CD4-positive, alpha-beta T cell treated with Interleukin-6 at 100 ng/mL for 8 hours (primary cell): Measurements from ENCODE around the gene DHX58.
A peak's percentile ranks its signal among the peaks of the same experiment; 100 is the strongest.
"Not testable (repeated sequence)": the region's sequence is repeated elsewhere in the genome, so short reads cannot be mapped to it uniquely, and the experiment has no call there.

Source experiments
- DNase-seq: peaks from one replicate; pipeline ENCODE4 v3.0.0-alpha.2; 2020; ENCODE audit warnings: mixed read lengths, low spot score

DHX58 gene

GRCh38 chr17:42112552-42113176 lies at the start of gene DHX58:
Gene DHX58 (minus strand): TSS chr17:42112714. CDS start chr17:42111892, 822 bp downstream.
- peak; percentile 84 for DNase-seq

GRCh38 chr17:42160531-42160910 lies 48.0 kb upstream of the DHX58 start:
- no peak for DNase-seq

GRCh38 chr17:42159796-42160530 lies 47.4 kb upstream of the DHX58 start:
- no peak for DNase-seq

GRCh38 chr17:42155614-42156045 lies 43.1 kb upstream of the DHX58 start:
- no peak for DNase-seq

- DNase-seq = no peak
Measured at GRCh38 chr17:42153919-42154742, 41.6 kb upstream of the DHX58 start.

- DNase-seq = no peak
Measured at GRCh38 chr17:42146911-42147607, 34.5 kb upstream of the DHX58 start.

GRCh38 chr17:42143138-42143537 lies 30.6 kb upstream of the DHX58 start:
- DNase-seq = not testable (repeated sequence)

- DNase-seq = no peak
Measured at GRCh38 chr17:42142371-42142896, 29.9 kb upstream of the DHX58 start.

GRCh38 chr17:42141382-42141781 lies 28.9 kb upstream of the DHX58 start:
- DNase-seq = no peak

- DNase-seq = not testable (repeated sequence)
Measured at GRCh38 chr17:42140690-42141089, 28.2 kb upstream of the DHX58 start.

GRCh38 chr17:42138749-42139492 lies 26.4 kb upstream of the DHX58 start:
- DNase-seq = no peak

GRCh38 chr17:42136654-42137051 lies 24.1 kb upstream of the DHX58 start:
- DNase-seq = no peak

GRCh38 chr17:42135664-42136653 lies 23.4 kb upstream of the DHX58 start:
- no peak for DNase-seq

GRCh38 chr17:42135151-42135550 lies 22.6 kb upstream of the DHX58 start:
- no peak for DNase-seq

GRCh38 chr17:42133461-42134041 lies 21.0 kb upstream of the DHX58 start:
- peak; percentile 36 for DNase-seq

- DNase-seq = no peak
Measured at GRCh38 chr17:42132941-42133340, 20.4 kb upstream of the DHX58 start.

- DNase-seq = no peak
Measured at GRCh38 chr17:42131981-42132432, 19.5 kb upstream of the DHX58 start.

GRCh38 chr17:42131232-42131631 lies 18.7 kb upstream of the DHX58 start:
- no peak for DNase-seq

GRCh38 chr17:42130310-42130936 lies 17.9 kb upstream of the DHX58 start:
- DNase-seq = no peak
